Uterus (tissue), 2 donors: ENCODE results near the gene IFNLR1.

ENCODE experiments used
- POLR2A ChIP-seq, 2 donors: fragments of 450-650 bp; IDR thresholded peaks; one replicate each; pipeline ENCODE4 v1.6.1; 2016; ENCODE audit warnings: antibody characterized with exemption in 2 of 2, mild to moderate bottlenecking in 1 of 2, moderate library complexity in 1 of 2
- TF ChIP-seq, protein P1 (sequence below), 4 experiments: fragments of 200-600 bp in 2 of 4; fragments of 450-650 bp in 2 of 4; sonication (generic) in 2 of 4; IDR thresholded peaks; one replicate each; pipeline ENCODE4 v1.5.1; 2016 to 2019; ENCODE audit warnings: antibody characterized with exemption in 4 of 4, mild to moderate bottlenecking in 2 of 4, moderate library complexity in 1 of 4

DNA sequence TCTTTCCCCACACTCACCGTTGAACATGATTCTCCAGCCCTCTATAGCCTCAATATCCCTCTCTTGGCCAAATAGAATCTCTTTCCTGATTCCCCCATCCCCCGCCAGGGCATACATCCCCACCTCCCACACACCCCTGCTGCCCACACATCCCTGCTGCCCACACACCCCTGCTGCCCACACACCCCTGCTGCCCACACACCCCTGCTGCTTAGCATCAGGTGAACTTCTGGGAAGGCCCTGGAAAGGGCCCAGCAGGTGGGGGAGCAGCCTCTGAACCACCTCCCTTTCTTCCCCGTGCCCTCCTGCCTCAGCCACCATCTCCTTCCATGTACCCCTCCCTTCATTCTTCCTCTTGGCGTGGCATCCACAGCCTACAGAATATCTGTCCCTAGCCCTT lies 15.9 kb upstream of the IFNLR1 start:
- TF ChIP-seq, protein P1, sequence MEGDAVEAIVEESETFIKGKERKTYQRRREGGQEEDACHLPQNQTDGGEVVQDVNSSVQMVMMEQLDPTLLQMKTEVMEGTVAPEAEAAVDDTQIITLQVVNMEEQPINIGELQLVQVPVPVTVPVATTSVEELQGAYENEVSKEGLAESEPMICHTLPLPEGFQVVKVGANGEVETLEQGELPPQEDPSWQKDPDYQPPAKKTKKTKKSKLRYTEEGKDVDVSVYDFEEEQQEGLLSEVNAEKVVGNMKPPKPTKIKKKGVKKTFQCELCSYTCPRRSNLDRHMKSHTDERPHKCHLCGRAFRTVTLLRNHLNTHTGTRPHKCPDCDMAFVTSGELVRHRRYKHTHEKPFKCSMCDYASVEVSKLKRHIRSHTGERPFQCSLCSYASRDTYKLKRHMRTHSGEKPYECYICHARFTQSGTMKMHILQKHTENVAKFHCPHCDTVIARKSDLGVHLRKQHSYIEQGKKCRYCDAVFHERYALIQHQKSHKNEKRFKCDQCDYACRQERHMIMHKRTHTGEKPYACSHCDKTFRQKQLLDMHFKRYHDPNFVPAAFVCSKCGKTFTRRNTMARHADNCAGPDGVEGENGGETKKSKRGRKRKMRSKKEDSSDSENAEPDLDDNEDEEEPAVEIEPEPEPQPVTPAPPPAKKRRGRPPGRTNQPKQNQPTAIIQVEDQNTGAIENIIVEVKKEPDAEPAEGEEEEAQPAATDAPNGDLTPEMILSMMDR (IDR thresholded peaks at IDR 0.05) = no peak
- TF ChIP-seq POLR2A (IDR thresholded peaks at IDR 0.05) = no peak
